SH-SY5Y (cell line): ENCODE data around the gene UXS1.

Experiments
- GATA2 ChIP-seq: IDR thresholded peaks from 2 replicates; pipeline ENCODE4 v1.6.1; 2011; ENCODE audit warnings: mild to moderate bottlenecking, low read depth, low read length
- GATA3 ChIP-seq: IDR thresholded peaks from 2 replicates; pipeline ENCODE4 v1.6.1; 2011; ENCODE audit warnings: low read depth, mild to moderate bottlenecking, low read length, moderate library complexity

DNA sequence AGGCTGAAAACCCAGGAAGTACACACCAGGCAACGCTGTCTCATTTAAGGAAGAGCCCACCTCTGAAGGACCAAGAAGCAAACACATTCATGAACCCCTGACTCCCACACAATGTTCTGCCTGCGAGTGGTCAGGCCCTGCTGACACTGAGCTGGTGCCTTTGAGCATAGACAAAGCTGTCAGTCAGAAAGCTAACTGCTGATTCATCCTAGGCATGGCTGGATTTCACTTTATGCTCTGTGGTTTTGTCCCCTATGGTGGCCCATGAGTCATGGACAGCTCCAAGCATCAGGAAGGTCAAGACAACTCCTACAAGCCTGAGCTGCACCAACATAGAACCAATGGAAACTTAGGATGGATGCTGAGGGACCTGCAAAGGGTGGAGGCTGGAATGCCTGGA lies 78.9 kb downstream of the UXS1 start:
- TF ChIP-seq GATA2 = no peak
- no peak for TF ChIP-seq GATA3
